ENCODE results near the gene CAMK2B. TPM values are rescaled to one million over a fixed set of nuclear protein-coding genes. Genes with fewer than 3 reads are reported as not detected.

CAMK2B gene
- total RNA-seq, 1 donor from 2014 or later = 31.8 TPM

DNA sequence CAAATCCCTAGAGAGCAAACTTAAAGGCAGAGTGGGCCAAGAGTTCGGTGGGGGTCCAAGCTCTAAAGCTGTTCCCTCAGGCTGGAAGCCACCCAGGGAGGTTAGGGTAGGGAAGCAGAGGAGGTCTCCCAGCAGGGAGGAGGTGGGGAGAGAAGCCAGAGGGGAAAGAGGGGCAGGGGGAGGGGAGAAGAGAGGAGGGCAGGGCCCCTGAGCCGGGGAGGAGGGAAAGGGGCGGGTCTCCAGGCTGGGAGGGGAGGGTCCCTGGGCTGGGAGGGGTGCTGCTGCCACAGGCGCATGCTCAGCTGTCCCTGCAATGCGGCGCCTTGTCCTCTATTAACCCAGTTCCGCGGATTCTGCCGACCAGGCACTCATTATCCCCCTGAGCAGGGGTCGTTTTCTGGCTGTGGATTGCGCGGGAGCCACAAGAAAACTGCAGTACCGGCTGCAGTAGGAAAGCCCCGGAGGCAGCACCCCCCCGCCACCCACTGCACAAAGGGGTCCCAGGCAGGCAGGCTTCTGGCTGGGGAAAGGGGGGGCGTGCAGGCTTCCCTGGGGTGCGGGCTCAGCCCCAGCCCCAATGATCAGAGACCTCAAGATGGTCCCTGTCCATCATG lies 49.3 kb downstream of the CAMK2B start:
- DNase-seq (ENCODE audit: low read depth) = no peak

- DNase-seq (ENCODE audit: low read depth) = no peak
Measured at GRCh38 chr7:44275146-44275545, 50.2 kb downstream of the CAMK2B start.

DNA sequence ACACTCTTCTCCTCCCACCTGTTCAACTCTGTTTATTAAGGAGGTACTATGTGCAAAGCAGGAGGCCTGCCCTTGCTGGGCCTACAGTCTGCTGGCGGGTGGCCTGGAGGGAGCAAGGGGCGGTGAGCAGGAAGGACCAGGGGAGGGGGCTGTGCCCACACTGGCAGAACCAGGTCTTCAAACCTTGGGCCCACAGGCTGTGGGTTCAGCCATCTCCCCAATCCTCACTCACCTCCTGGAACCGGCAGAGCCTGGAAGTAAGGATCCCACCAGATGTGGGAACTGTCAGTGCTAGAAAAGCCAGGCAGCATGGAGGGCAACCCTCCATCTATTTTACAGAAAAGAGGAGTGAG lies 50.8 kb downstream of the CAMK2B start:
- DNase-seq (ENCODE audit: low read depth) = no peak

GRCh38 chr7:44273681-44274622 lies 51.4 kb downstream of the CAMK2B start:
- no peak for DNase-seq (ENCODE audit: low read depth)

GRCh38 chr7:44272981-44273380 lies 52.4 kb downstream of the CAMK2B start:
- DNase-seq (ENCODE audit: low read depth) = no peak

DNA sequence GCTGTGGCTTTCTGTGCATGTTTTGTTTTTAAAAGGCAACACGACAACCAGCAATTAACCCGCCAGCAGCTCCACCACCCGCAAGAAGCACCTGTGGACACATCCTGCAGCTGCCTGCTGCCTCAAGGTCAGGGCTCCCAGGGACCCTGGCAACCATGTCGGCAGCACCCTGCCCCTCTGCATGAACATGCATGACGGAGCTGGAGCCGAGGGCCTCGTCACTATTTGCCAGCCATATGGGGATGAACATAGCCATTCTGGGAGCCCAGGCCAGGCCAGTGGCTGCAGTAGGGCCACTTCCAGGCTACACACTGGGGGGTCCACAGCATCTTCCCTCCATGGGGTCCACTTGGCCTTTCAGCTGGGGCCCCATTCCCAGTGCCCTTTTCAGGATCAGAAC lies 52.9 kb downstream of the CAMK2B start:
- DNase-seq (ENCODE audit: low read depth) = no peak

- no peak for DNase-seq (ENCODE audit: low read depth)
Measured at GRCh38 chr7:44269943-44270493, 55.4 kb downstream of the CAMK2B start.

DNA sequence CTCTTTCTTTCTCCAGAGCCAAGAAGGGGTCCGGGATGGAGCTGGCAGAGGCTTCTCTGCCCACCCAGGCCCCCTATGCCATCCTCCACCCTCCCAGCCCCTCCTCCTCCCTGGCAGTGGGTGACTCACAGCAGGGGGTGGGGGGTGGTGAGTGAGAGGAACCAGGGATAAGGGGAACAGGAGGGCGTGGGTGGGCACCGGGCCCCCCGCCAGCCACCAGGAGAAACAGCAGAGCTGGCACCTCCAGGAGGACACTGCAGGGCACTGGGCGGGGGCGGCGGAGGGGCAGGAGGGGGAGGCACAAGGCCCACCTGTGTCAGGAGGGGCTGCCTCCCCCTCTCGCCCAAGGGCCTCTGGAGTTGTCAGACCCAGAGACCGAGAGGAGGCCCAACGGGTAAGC lies 56.0 kb downstream of the CAMK2B start:
- DNase-seq (ENCODE audit: low read depth) = no peak

GRCh38 chr7:44268671-44269070 lies 56.7 kb downstream of the CAMK2B start:
- no peak for DNase-seq (ENCODE audit: low read depth)

GRCh38 chr7:44267719-44268421 lies 57.5 kb downstream of the CAMK2B start:
- no peak for DNase-seq (ENCODE audit: low read depth)

DNA sequence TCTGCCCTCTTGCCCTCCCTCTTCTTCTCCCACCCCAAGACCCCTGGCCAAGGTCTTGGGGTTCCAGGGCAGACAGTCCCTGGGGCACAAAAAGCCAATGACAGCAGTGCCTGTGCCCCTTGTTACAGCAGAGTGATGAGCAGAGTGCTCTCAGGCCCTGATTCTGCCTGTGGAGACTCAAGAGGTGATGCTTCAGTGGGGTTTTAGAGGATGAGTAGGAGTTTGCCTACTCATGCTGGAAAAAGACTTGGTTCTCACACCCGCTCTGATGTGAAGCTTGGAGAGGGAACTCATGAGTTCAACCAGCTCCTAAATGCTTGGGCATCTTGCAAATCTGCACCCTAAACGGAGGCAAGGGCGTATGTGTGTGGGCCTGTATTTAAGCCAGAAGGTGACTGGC lies 58.2 kb downstream of the CAMK2B start:
- DNase-seq (ENCODE audit: low read depth) = no peak

DNA sequence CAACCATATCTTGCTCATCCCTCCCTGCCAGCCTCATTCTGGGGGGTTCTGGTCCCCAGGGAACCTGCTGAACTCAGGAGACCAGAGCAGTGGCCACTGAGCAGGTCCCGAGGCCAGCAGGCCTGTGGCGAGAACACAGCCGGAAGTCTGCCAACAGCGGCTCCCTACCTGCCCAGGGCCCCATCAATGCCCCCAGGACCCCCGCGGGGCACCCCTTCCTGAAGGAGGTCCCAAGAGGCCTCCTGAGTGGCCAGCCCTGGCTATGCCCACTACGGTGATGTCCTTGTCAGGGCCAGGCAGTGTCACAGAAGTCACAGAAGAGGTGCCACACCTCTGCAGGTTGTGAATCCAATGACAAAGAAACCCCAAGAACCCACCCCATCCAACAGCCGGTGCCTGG lies 58.9 kb downstream of the CAMK2B start:
- DNase-seq (ENCODE audit: low read depth) = no peak

GRCh38 chr7:44265728-44266127 lies 59.7 kb downstream of the CAMK2B start:
- DNase-seq (ENCODE audit: low read depth) = no peak

DNA sequence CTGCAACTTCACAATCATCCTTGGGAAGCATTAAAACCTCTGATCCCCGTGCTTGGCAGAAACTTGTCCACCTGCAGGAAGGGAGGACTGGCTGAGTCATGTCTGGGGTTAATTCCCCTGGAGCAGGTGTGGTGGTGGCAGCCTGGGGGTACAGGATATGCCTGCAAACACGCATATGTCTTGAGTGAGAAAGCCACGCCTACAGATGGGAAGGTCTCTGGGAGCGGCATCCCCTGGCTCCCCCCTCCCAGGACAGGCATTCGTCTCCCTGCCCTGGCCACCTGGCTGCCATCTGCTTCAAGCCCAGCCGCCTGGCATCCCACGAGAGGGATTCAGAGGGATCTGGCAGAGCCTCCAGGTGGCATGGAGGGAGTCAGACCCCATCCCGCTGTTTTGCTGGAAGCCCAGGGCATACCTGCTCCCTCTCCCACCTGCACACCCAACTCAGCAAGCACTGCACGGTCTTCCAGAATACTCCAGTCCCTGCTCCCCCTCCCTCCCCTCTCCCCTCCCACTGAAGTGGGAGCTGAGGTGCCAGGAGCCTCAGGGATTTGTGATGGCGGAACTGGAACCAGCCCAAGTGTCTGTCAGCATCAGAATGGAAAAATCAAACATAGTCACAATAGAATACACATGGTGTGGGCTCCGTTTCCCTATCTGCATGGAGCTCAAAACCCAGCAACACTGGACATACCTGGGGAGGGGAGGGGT lies 61.0 kb downstream of the CAMK2B start:
- no peak for DNase-seq (ENCODE audit: low read depth)

- no peak for DNase-seq (ENCODE audit: low read depth)
Measured at GRCh38 chr7:44263326-44264082, 61.9 kb downstream of the CAMK2B start.

- DNase-seq (ENCODE audit: low read depth) = no peak
Measured at GRCh38 chr7:44262031-44262430, 63.4 kb downstream of the CAMK2B start.

DNA sequence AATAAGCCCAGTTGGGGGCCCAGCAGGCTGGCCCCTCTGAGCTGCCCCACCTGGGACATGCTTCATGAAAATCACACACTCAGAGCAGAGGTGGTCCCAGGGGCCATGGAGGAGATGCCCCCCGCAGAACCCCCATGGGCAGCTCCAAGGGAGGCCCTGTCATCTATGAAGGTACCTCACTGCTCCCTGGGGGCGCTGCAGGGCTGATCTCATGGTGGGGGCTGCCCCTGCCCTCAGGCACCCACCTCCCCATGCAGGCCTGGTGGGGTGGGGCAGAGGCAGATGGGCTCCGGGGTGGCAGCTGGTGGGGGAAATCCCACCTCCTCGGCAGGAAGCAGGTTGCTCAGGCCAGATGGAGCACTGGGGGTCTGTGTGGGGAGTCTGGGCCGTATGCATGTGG lies 64.2 kb downstream of the CAMK2B start:
- DNase-seq (ENCODE audit: low read depth) = no peak

DNA sequence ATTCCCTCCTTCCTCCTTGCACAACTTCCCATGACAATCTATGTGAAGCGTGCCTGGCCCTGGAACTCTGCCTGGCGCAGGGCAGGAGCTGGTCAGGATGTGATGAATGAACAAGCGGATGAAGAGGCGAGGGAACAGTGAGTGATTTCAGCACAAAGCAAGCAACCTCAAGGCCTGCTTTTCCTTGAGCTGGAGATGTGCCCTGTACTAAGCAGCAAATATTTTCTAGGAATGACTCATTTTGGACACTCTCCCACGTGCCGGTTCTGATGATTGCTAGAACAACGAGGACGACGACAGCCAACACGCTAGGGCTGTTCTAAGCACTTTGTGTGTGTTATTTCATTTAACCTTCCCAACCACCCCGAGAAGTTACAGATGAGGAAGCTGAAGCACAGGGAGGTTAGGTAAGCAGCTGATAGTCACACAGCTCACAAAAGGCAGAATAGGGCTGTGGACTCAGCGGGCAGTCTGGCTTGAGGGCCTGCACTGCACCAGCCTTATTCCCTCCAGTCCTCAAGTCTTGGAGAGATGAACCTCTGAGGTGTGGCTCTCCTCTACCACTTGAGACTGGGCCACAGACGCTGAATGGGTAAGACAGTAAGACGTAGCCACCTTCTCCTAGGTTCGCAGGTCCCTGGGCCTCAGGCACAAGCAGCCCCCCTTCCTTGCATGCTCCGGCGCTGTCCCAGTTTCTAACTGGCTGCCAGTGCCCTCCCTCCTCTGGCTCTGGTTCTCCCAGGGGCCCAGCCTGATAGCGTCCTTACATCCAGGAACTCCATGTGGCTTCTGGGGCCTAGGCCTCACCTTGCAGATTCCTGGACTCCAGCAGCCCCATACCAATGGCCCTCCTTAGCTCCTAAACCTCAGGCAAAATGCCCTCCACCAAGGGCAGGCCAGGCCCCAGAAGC lies 65.6 kb downstream of the CAMK2B start:
- DNase-seq (ENCODE audit: low read depth) = peak; percentile 50

GRCh38 chr7:44258865-44259546 lies 66.4 kb downstream of the CAMK2B start:
- peak; percentile 82 for DNase-seq (ENCODE audit: low read depth)
